H1 (cell line): ENCODE data around the gene SKIC8. TPM values are rescaled to one million over a fixed set of nuclear protein-coding genes. Genes with fewer than 3 reads are reported as not detected.

Experiments used
- CTCF ChIA-PET: fragments of 300-600 bp; sonication (Branson Sonifier 250); formaldehyde crosslinking; loops from one replicate; lab custom pipeline; 2021; ENCODE audit not compliant: partially characterized antibody; lab: Charles Lee
- POLR2A ChIA-PET: fragments of 300-600 bp; sonication (Branson Sonifier 250); formaldehyde crosslinking; loops from one replicate; lab custom pipeline; 2021; ENCODE audit warnings: inconsistent platforms; ENCODE audit not compliant: partially characterized antibody; lab: Charles Lee
- DNase-seq, 2 experiments: peaks; one replicate each; pipeline versions ENCODE4 v3.0.0 to v3.0.0-alpha.2; 2010 to 2022; ENCODE audit warnings: low spot score in 2 of 2, low read depth in 1 of 2, mixed read lengths in 1 of 2
- FAIRE-seq: peaks from 2 replicates; lab custom pipeline; 2011; peaks lifted over from hg19 to GRCh38; lab: Jason Lieb, UNC
- H2AFZ ChIP-seq: 2 replicates; pipeline ENCODE4 v1.8.1; 2012; ENCODE audit warnings: low read length, inconsistent platforms
- H2AK5ac ChIP-seq: 2 replicates; pipeline ENCODE4 v1.6.1; 2013; ENCODE audit warnings: low read depth, low read length
- H2BK120ac ChIP-seq: replicated peaks from 2 replicates; pipeline ENCODE3; 2013; ENCODE audit warnings: low read depth, low read length, inconsistent platforms
- H2BK12ac ChIP-seq: 2 replicates; pipeline ENCODE4 v1.6.1; 2013; ENCODE audit warnings: low read depth, low read length
- H2BK15ac ChIP-seq: 2 replicates; pipeline ENCODE4 v1.6.1; 2013; ENCODE audit warnings: low read length
- H2BK20ac ChIP-seq: 2 replicates; pipeline ENCODE4 v1.6.1; 2013; ENCODE audit warnings: low read length
- H2BK5ac ChIP-seq: 2 replicates; pipeline ENCODE4 v1.6.1; 2013; ENCODE audit warnings: low read depth, low read length
- H3K14ac ChIP-seq: 2 replicates; pipeline ENCODE4 v1.6.1; 2013; ENCODE audit warnings: inconsistent platforms; ENCODE audit not compliant: insufficient read length
- H3K18ac ChIP-seq: 2 replicates; pipeline ENCODE4 v1.6.1; 2013; ENCODE audit warnings: low read length; ENCODE audit errors: extremely low read depth
- H3K23ac ChIP-seq: 2 replicates; pipeline ENCODE4 v1.6.1; 2013; ENCODE audit warnings: inconsistent platforms; ENCODE audit not compliant: insufficient read length
- H3K23me2 ChIP-seq: 2 replicates; pipeline ENCODE4 v1.6.1; 2013; ENCODE audit warnings: low read depth, low read length
- H3K27ac ChIP-seq: 2 replicates; pipeline ENCODE4 v1.6.1; 2011; ENCODE audit warnings: low read depth, low read length, inconsistent platforms
- H3K27me3 ChIP-seq, 4 experiments: replicated peaks in 1 of 4; 1 replicate in 1 of 4; 2 replicates in 3 of 4; pipeline versions ENCODE4 v1.6.1 to v1.8.1; 2011 to 2013; ENCODE audit warnings: low read length in 3 of 4, mild to moderate bottlenecking in 3 of 4, inconsistent platforms in 2 of 4, mixed read lengths in 2 of 4, moderate library complexity in 1 of 4; ENCODE audit not compliant: control insufficient read depth in 3 of 4, insufficient read depth in 3 of 4; ENCODE audit errors: extremely low read depth in 1 of 4
- H3K36me3 ChIP-seq, 4 experiments: 2 replicates each; pipeline versions ENCODE4 v1.6.1 to v1.8.1; 2011 to 2013; ENCODE audit warnings: mild to moderate bottlenecking in 4 of 4, low read length in 3 of 4, moderate library complexity in 2 of 4, control low read depth in 1 of 4, inconsistent platforms in 1 of 4; ENCODE audit not compliant: insufficient read depth in 4 of 4, control insufficient read depth in 2 of 4
- H3K4ac ChIP-seq: replicated peaks from 2 replicates; pipeline ENCODE3; 2013; ENCODE audit warnings: low read length, low read depth, mixed read lengths, inconsistent platforms; ENCODE audit not compliant: insufficient read length
- H3K4me1 ChIP-seq, 4 experiments: replicated peaks in 1 of 4; 1 replicate in 1 of 4; 2 replicates in 3 of 4; pipeline versions ENCODE4 v1.6.1 to v1.8.1; 2011 to 2013; ENCODE audit warnings: low read length in 3 of 4, inconsistent platforms in 2 of 4, mixed read lengths in 1 of 4; ENCODE audit not compliant: insufficient read depth in 4 of 4, control insufficient read depth in 3 of 4
- H3K4me2 ChIP-seq, 2 experiments: 2 replicates each; pipeline versions ENCODE4 v1.6.1 to v1.8.1; 2011 to 2013; ENCODE audit warnings: low read depth in 2 of 2, low read length in 2 of 2, control low read depth in 1 of 2, inconsistent platforms in 1 of 2, mild to moderate bottlenecking in 1 of 2; ENCODE audit not compliant: insufficient read depth in 1 of 2
- H3K4me3 ChIP-seq, 4 experiments: fragments of 200-600, 300-600 bp in 1 of 4; sonication (generic), shearing (Covaris generic), sonication (Bioruptor Twin) in 1 of 4; 2 replicates each; pipeline versions ENCODE4 v1.5.1 to v1.8.1; 2011 to 2016; ENCODE audit warnings: low read length in 4 of 4, low read depth in 3 of 4, control low read depth in 2 of 4, inconsistent platforms in 2 of 4, mild to moderate bottlenecking in 2 of 4, mixed read lengths in 1 of 4, moderate library complexity in 1 of 4; ENCODE audit not compliant: insufficient read depth in 2 of 4; ENCODE audit errors: extremely low read depth in 1 of 4
- H3K56ac ChIP-seq: replicated peaks from 2 replicates; pipeline ENCODE3; 2013; ENCODE audit warnings: low read depth, mild to moderate bottlenecking, mixed read lengths, low read length, inconsistent platforms; ENCODE audit not compliant: insufficient read length
- H3K79me1 ChIP-seq: 2 replicates; pipeline ENCODE4 v1.6.1; 2013; ENCODE audit warnings: low read depth, low read length, control low read depth
- H3K79me2 ChIP-seq, 2 experiments: 2 replicates each; pipeline versions ENCODE4 v1.6.1 to v1.8.1; 2012 to 2013; ENCODE audit warnings: low read length in 2 of 2, mild to moderate bottlenecking in 2 of 2, inconsistent platforms in 1 of 2; ENCODE audit not compliant: insufficient read depth in 2 of 2, control insufficient read depth in 1 of 2
- H3K9ac ChIP-seq, 4 experiments: replicated peaks in 1 of 4; 1 replicate in 1 of 4; 2 replicates in 3 of 4; pipeline versions ENCODE4 v1.6.1 to v1.8.1; 2011 to 2013; ENCODE audit warnings: low read depth in 3 of 4, low read length in 3 of 4, control low read depth in 2 of 4, mild to moderate bottlenecking in 2 of 4, moderate library complexity in 2 of 4, inconsistent platforms in 1 of 4; ENCODE audit errors: extremely low read depth in 1 of 4
- H3K9me3 ChIP-seq, 2 experiments: 2 replicates each; pipeline versions ENCODE4 v1.6.1 to v1.8.1; 2012 to 2013; ENCODE audit warnings: mild to moderate bottlenecking in 2 of 2, moderate library complexity in 2 of 2, control low read depth in 1 of 2, inconsistent platforms in 1 of 2, low read depth in 1 of 2, low read length in 1 of 2, mixed read lengths in 1 of 2; ENCODE audit not compliant: insufficient read depth in 2 of 2
- H4K20me1 ChIP-seq, 2 experiments: replicated peaks in 1 of 2; 2 replicates each; pipeline versions ENCODE3 to v1.8.1; 2011 to 2013; ENCODE audit warnings: inconsistent platforms in 2 of 2, low read length in 2 of 2, mild to moderate bottlenecking in 1 of 2; ENCODE audit not compliant: insufficient read depth in 2 of 2, control insufficient read depth in 1 of 2
- H4K5ac ChIP-seq: 2 replicates; pipeline ENCODE4 v1.6.1; 2013; ENCODE audit warnings: low read length, low read depth, mixed read lengths, inconsistent platforms; ENCODE audit not compliant: insufficient read length
- H4K8ac ChIP-seq: 2 replicates; pipeline ENCODE4 v1.8.0; 2013; ENCODE audit warnings: mild to moderate bottlenecking, moderate library complexity, low read length, inconsistent platforms; ENCODE audit not compliant: insufficient read depth; ENCODE audit errors: extremely low read depth
- H4K91ac ChIP-seq: replicated peaks from 2 replicates; pipeline ENCODE3; 2013; ENCODE audit warnings: low read length, mixed read lengths, inconsistent platforms; ENCODE audit not compliant: insufficient read length
- BACH1 ChIP-seq: IDR thresholded peaks from 2 replicates; pipeline ENCODE4 v1.6.1; 2012; ENCODE audit warnings: low read length, improper control_type of control experiment
- CBX5 ChIP-seq: fragments of 300-800, 300-1000 bp; sonication (generic); IDR thresholded peaks from 2 replicates; pipeline ENCODE4 v1.7.1; 2016; ENCODE audit warnings: antibody characterized with exemption, low read length, low read depth
- EGR1 ChIP-seq: IDR thresholded peaks from 2 replicates; pipeline ENCODE4 v1.6.1; 2011; ENCODE audit warnings: low read depth, low read length, borderline replicate concordance
- GTF2F1 ChIP-seq: IDR thresholded peaks from 2 replicates; pipeline ENCODE4 v1.6.1; 2012; ENCODE audit warnings: low read depth, low read length, improper control_type of control experiment, borderline replicate concordance
- RXRA ChIP-seq: IDR thresholded peaks from 2 replicates; pipeline ENCODE4 v1.6.1; 2011; ENCODE audit warnings: low read depth, mild to moderate bottlenecking, low read length, moderate library complexity; ENCODE audit not compliant: insufficient read depth
- SIRT6 ChIP-seq: IDR thresholded peaks from one replicate; pipeline ENCODE4 v1.7.1; 2012; ENCODE audit warnings: low read length, inconsistent platforms
- TAF1 ChIP-seq: IDR thresholded peaks from 2 replicates; pipeline ENCODE4 v1.6.1; 2011; ENCODE audit warnings: mild to moderate bottlenecking, low read depth, low read length
- WGBS, 2 experiments: shearing (Covaris generic) in 1 of 2; methylation state at CpG; one replicate each; pipeline versions ENCODE4 v1.1.6 to v1.1.7; 2013 to 2015; ENCODE audit warnings: low lambda C conversion rate in 2 of 2, mixed read lengths in 2 of 2, inconsistent platforms in 1 of 2, low coverage in 1 of 2, missing lambda C conversion rate in 1 of 2; ENCODE audit not compliant: insufficient replicate concordance in 2 of 2, insufficient coverage in 1 of 2, insufficient read length in 1 of 2; ENCODE audit errors: extremely low coverage in 1 of 2, missing lambda C conversion rate in 1 of 2; 5-methylcytosine and 5-hydroxymethylcytosine counted together
- polyA plus RNA-seq, 7 experiments: library from polyadenylated mRNA; depleted of rRNA in 3 of 7; stranded (reverse) in 5 of 7; unstranded in 2 of 7; fragments of >200 nt in 5 of 7; fragments of 200-250 nt in 2 of 7; gene quantifications; 1 replicate in 5 of 7; 2 replicates in 1 of 7; 4 replicates in 1 of 7; pipeline versions ENCODE4 v1.2.1 to v1.2.3, GENCODE V29; 2011 to 2013; ENCODE audit warnings: missing spikeins in 2 of 7, mixed read lengths in 2 of 7
- total RNA-seq: library from RNA; stranded (reverse); fragmentation: NEBNext Ultra II Directional; extraction: Animal tissue kit (Norgen Biotek cat#: 25700); gene quantifications from 2 replicates; pipeline ENCODE4 v1.2.1, GENCODE V29; 2021

The SKIC8 gene
- total and polyA plus RNA-seq, 2 of the 8 experiments (the other 6 are each of a cell fraction or from before 2014, with no cell fraction given): 44.2 to 77.7 TPM

DNA sequence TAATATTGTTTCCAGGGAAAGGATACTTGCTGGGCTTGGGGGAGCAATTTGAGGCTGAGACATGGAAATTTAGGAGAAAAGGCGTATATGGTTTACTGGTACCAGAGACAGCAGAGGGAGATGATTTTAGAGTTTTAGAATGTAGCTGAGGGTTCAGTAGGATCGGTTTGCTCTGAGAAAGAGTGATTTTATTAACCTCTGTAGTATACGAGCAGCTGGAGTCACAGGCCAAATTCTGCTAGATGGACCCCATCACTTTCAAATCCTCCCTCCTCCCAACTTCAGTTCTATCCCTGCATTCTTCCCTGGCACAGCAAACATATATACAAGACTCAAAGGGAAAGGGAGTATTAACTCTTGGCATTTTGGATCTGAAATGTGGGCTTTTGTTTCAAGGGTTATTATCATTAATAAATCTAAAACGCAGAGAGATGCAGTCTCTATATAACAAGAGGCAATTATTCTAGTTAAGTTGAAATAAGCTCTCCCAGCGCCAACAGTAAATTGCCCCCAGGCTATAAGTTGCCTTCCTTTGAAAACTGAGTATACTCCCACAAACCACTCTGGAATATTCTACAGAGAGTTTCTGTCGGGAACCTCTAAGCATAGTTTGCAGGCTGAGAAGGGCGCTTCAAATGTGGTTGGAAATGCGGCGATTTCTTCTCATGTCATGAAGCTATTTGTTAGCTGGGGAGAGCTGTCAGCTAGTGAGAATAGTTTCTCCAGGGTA is 46.2 kb upstream of the SKIC8 start:
- FAIRE-seq: no peak
- WGBS, 2 experiments: 89% methylated on average over 9 of the region's 9 CpGs; no CpG with 5 or more reads in 1 of the 2 experiments
- H4K20me1 ChIP-seq: no peaks in the 10 kb centered on the region

More for the DNA sequence above, 46.2 kb upstream of the SKIC8 start:
- Histone ChIP-seq H3K23ac (no peak overlapping the region), H2BK5ac (no peak overlapping the region), H4K8ac (no peak overlapping the region), H3K27me3 (peaks cover 0 to 8% (median 4%) of the 10 kb centered on the region in 4 experiments; a peak in 4 of 7 replicates), H3K4ac (no peak overlapping the region), H4K5ac (no peak overlapping the region), H3K56ac (no peak overlapping the region), H3K79me2 (peaks cover 0 to 9% of the 10 kb centered on the region in 2 experiments; a peak in 1 of 4 replicates), H2BK12ac (no peak overlapping the region), H3K4me3 (no peak overlapping the region), H2BK120ac (no peak overlapping the region), H3K9ac (no peak overlapping the region), H3K9me3 (no peaks in the 10 kb centered on the region), H2AK5ac (no peak overlapping the region), H3K79me1 (no peaks in the 10 kb centered on the region), H2BK15ac (no peak overlapping the region), H4K91ac (no peak overlapping the region), H2BK20ac (no peak overlapping the region), H3K23me2 (peaks cover 8% of the 10 kb centered on the region), H3K36me3 (peaks cover 7 to 53% (median 31%) of the 10 kb centered on the region in 4 experiments; a peak in 7 of 8 replicates), H3K4me1 (peaks cover 0 to 9% (median 5%) of the 10 kb centered on the region in 4 experiments; a peak in 4 of 7 replicates), H3K14ac (no peak overlapping the region), H3K18ac (no peak overlapping the region), H3K4me2 (no peak overlapping the region), H3K27ac (no peak overlapping the region), H2AFZ (no peak overlapping the region)
- TF ChIP-seq CBX5: no peak
- no peak for TF ChIP-seq EGR1
- TF ChIP-seq TAF1: no peak
- TF ChIP-seq BACH1: no peak
- no peak for TF ChIP-seq GTF2F1
- no peak for TF ChIP-seq SIRT6
- no peak for TF ChIP-seq RXRA
- no peak for DNase-seq
- CTCF ChIA-PET: interaction anchor here (0.6 to 2.3 kb wide), 5 partner anchors 13 to 77 kb away, joined by 3 to 7 read pairs (median 4); no protein-coding TSS in a partner anchor
- POLR2A ChIA-PET: interaction anchor here (0.8 to 1.7 kb wide), 4 partner anchors 13 to 44 kb away, joined by 3 to 4 read pairs (median 3); no protein-coding TSS in a partner anchor
